Osteocyte (in vitro differentiated cells): Measurements from ENCODE around the gene B4GALNT2. TPM values are rescaled to one million over a fixed set of nuclear protein-coding genes. Genes with fewer than 3 reads are reported as not detected.

Source experiments
- DNase-seq: peaks from one replicate; pipeline ENCODE4 v3.0.0; 2021; ENCODE audit warnings: mixed read lengths; ENCODE audit not compliant: unreplicated experiment; ENCODE audit errors: extremely low spot score
- H3K27ac Mint-ChIP-seq: one replicate; pipeline ENCODE4 v1.8.0; 2021; ENCODE audit warnings: mild to moderate bottlenecking, mixed read lengths; ENCODE audit not compliant: unreplicated experiment
- H3K27me3 Mint-ChIP-seq: one replicate; pipeline ENCODE4 v1.8.0; 2021; ENCODE audit warnings: mixed read lengths; ENCODE audit not compliant: unreplicated experiment
- H3K36me3 Mint-ChIP-seq: one replicate; pipeline ENCODE4 v1.8.0; 2021; ENCODE audit warnings: mixed read lengths; ENCODE audit not compliant: unreplicated experiment
- H3K4me1 Mint-ChIP-seq: one replicate; pipeline ENCODE4 v1.8.0; 2021; ENCODE audit warnings: mixed read lengths; ENCODE audit not compliant: unreplicated experiment
- H3K4me3 Mint-ChIP-seq: one replicate; pipeline ENCODE4 v1.8.0; 2021; ENCODE audit warnings: mild to moderate bottlenecking, moderate library complexity, mixed read lengths; ENCODE audit not compliant: unreplicated experiment
- H3K9me3 Mint-ChIP-seq: one replicate; pipeline ENCODE4 v1.8.0; 2021; ENCODE audit warnings: mixed read lengths; ENCODE audit not compliant: unreplicated experiment
- CTCF ChIP-seq: fragments of 200-600 bp; sonication (generic); IDR thresholded peaks from 2 replicates; pipeline ENCODE4 v1.5.0; 2021; ENCODE audit warnings: antibody characterized with exemption, mild to moderate bottlenecking, moderate library complexity
- total RNA-seq: library from RNA; stranded (reverse); gene quantifications from 2 replicates; pipeline ENCODE4 v1.2.1, GENCODE V29; 2021

B4GALNT2 gene
- total RNA-seq, 1 donor from 2014 or later: 0.03 TPM

GRCh38 chr17:49217651-49218413, 85.3 kb downstream of the B4GALNT2 start:
- no peak overlapping the region for H3K27ac Mint-ChIP-seq
- no peak for DNase-seq
- H3K4me3 Mint-ChIP-seq: no peak overlapping the region
- peaks cover 12% of the 10 kb centered on the region for H3K27me3 Mint-ChIP-seq
- no peaks in the 10 kb centered on the region for H3K36me3 Mint-ChIP-seq
- H3K4me1 Mint-ChIP-seq: peaks cover 2% of the 10 kb centered on the region
- no peaks in the 10 kb centered on the region for H3K9me3 Mint-ChIP-seq
- no peak for TF ChIP-seq CTCF

GRCh38 chr17:49218941-49219913, 86.7 kb downstream of the B4GALNT2 start:
- no peaks in the 10 kb centered on the region for H3K9me3 Mint-ChIP-seq
- no peak overlapping the region for H3K4me3 Mint-ChIP-seq
- no peak overlapping the region for H3K27ac Mint-ChIP-seq
- DNase-seq: no peak
- H3K27me3 Mint-ChIP-seq: peaks cover 23% of the 10 kb centered on the region
- H3K36me3 Mint-ChIP-seq: no peaks in the 10 kb centered on the region
- H3K4me1 Mint-ChIP-seq: peaks cover 13% of the 10 kb centered on the region
- no peak for TF ChIP-seq CTCF

GRCh38 chr17:49219987-49220386, 87.4 kb downstream of the B4GALNT2 start:
- no peak for DNase-seq
- H3K36me3 Mint-ChIP-seq: no peaks in the 10 kb centered on the region
- H3K9me3 Mint-ChIP-seq: no peaks in the 10 kb centered on the region
- no peak overlapping the region for H3K27ac Mint-ChIP-seq
- no peak for TF ChIP-seq CTCF
- peaks cover 14% of the 10 kb centered on the region for H3K4me1 Mint-ChIP-seq
- no peak overlapping the region for H3K4me3 Mint-ChIP-seq
- H3K27me3 Mint-ChIP-seq: peaks cover 28% of the 10 kb centered on the region

- DNase-seq: no peak
- H3K27me3 Mint-ChIP-seq: peaks cover 54% of the 10 kb centered on the region
- H3K36me3 Mint-ChIP-seq: no peaks in the 10 kb centered on the region
- no peak overlapping the region for H3K27ac Mint-ChIP-seq
- H3K4me3 Mint-ChIP-seq: no peak overlapping the region
- H3K4me1 Mint-ChIP-seq: peaks cover 14% of the 10 kb centered on the region
- H3K9me3 Mint-ChIP-seq: no peaks in the 10 kb centered on the region
- no peak for TF ChIP-seq CTCF
Observed at GRCh38 chr17:49223168-49223516, 90.6 kb downstream of the B4GALNT2 start.
